ENCODE data around the gene MAGI1.

DNA sequence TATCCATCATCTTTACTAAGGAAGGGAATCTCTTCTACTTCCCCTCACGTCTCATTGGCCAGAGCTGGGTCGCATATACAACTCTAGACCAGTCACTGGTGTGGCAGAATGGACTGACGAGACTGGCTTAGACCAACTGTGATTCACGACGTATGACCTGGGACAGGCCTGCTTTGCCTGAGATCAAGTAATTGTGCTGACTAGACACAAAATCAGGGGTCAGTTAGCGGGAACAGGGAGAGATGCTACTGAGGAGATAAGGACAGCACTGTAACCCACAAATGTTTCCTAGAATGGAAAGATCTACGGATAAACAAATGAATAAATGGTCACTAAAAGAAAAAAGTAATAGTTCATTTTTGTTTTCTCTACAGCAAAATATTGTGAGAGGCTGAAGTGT lies 308.3 kb downstream of the MAGI1 start:
- TF ChIP-seq, protein P1, sequence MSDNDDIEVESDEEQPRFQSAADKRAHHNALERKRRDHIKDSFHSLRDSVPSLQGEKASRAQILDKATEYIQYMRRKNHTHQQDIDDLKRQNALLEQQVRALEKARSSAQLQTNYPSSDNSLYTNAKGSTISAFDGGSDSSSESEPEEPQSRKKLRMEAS (IDR thresholded peaks at IDR 0.05; ENCODE audit: low read depth) = no peak
- TF ChIP-seq, protein P2, sequence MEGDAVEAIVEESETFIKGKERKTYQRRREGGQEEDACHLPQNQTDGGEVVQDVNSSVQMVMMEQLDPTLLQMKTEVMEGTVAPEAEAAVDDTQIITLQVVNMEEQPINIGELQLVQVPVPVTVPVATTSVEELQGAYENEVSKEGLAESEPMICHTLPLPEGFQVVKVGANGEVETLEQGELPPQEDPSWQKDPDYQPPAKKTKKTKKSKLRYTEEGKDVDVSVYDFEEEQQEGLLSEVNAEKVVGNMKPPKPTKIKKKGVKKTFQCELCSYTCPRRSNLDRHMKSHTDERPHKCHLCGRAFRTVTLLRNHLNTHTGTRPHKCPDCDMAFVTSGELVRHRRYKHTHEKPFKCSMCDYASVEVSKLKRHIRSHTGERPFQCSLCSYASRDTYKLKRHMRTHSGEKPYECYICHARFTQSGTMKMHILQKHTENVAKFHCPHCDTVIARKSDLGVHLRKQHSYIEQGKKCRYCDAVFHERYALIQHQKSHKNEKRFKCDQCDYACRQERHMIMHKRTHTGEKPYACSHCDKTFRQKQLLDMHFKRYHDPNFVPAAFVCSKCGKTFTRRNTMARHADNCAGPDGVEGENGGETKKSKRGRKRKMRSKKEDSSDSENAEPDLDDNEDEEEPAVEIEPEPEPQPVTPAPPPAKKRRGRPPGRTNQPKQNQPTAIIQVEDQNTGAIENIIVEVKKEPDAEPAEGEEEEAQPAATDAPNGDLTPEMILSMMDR (IDR thresholded peaks at IDR 0.05) = no peak
- TF ChIP-seq, protein P3, sequence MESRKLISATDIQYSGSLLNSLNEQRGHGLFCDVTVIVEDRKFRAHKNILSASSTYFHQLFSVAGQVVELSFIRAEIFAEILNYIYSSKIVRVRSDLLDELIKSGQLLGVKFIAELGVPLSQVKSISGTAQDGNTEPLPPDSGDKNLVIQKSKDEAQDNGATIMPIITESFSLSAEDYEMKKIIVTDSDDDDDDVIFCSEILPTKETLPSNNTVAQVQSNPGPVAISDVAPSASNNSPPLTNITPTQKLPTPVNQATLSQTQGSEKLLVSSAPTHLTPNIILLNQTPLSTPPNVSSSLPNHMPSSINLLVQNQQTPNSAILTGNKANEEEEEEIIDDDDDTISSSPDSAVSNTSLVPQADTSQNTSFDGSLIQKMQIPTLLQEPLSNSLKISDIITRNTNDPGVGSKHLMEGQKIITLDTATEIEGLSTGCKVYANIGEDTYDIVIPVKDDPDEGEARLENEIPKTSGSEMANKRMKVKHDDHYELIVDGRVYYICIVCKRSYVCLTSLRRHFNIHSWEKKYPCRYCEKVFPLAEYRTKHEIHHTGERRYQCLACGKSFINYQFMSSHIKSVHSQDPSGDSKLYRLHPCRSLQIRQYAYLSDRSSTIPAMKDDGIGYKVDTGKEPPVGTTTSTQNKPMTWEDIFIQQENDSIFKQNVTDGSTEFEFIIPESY (IDR thresholded peaks at IDR 0.05; ENCODE audit: borderline replicate concordance, low read depth) = no peak
- TF ChIP-seq FOXJ3 (CRISPR knock-in tag; IDR thresholded peaks at IDR 0.05) (no peak), POLR2AphosphoS5 (IDR thresholded peaks at IDR 0.05; ENCODE audit: low read depth, low read length) (no peak), EP300 (IDR thresholded peaks at IDR 0.05; ENCODE audit: borderline replicate concordance in 1 of 2, low read depth in 1 of 2, low read length in 1 of 2) (no peak)

All from SK-N-SH (cell line).